HepG2 (cell line): ENCODE measurements around the gene MIF4GD. TPM values are rescaled to one million over a fixed set of nuclear protein-coding genes. Genes with fewer than 3 reads are reported as not detected.

ENCODE experiments used
- ARNT ChIP-seq: fragments of 450-650 bp; IDR thresholded peaks from 2 replicates; pipeline ENCODE4 v1.6.1; 2017
- FOSL2 ChIP-seq: sonication (generic); formaldehyde crosslinking; IDR thresholded peaks from 2 replicates; pipeline ENCODE4 v1.4.0; 2020; ENCODE audit warnings: missing genetic modification reagents
- FOXO1 ChIP-seq: sonication (generic); formaldehyde crosslinking; IDR thresholded peaks from 2 replicates; pipeline ENCODE4 v1.4.0; 2020; ENCODE audit warnings: missing genetic modification reagents
- HOXA9 ChIP-seq: sonication (generic); formaldehyde crosslinking; IDR thresholded peaks from 2 replicates; pipeline ENCODE4 v1.8.1; 2022; ENCODE audit warnings: missing genetic modification reagents, mild to moderate bottlenecking, moderate library complexity, borderline replicate concordance
- IRF1 ChIP-seq: sonication (generic); formaldehyde crosslinking; IDR thresholded peaks from 2 replicates; pipeline ENCODE4 v1.4.0; 2020; ENCODE audit warnings: low read depth, mild to moderate bottlenecking, missing genetic modification reagents
- KLF13 ChIP-seq: sonication (generic); formaldehyde crosslinking; IDR thresholded peaks from 2 replicates; pipeline ENCODE4 v1.4.0; 2020; ENCODE audit warnings: mild to moderate bottlenecking, missing genetic modification reagents
- LCORL ChIP-seq, 2 experiments: fragments of 450-650 bp in 1 of 2; sonication (generic) in 1 of 2; formaldehyde crosslinking in 1 of 2; IDR thresholded peaks; 2 replicates each; pipeline versions ENCODE4 v1.5.0 to v1.6.1; 2017 to 2020; ENCODE audit warnings: antibody characterized with exemption in 1 of 2, missing genetic modification reagents in 1 of 2
- MED13 ChIP-seq: sonication (generic); formaldehyde crosslinking; IDR thresholded peaks from 2 replicates; pipeline ENCODE4 v1.5.0; 2020; ENCODE audit warnings: missing genetic modification reagents
- MTF1 ChIP-seq: sonication (generic); formaldehyde crosslinking; IDR thresholded peaks from 2 replicates; pipeline ENCODE4 v1.5.0; 2020; ENCODE audit warnings: missing genetic modification reagents
- NFE2L2 ChIP-seq: fragments of 150-350 bp; IDR thresholded peaks from 2 replicates; pipeline ENCODE4 v1.6.1; 2014; ENCODE audit warnings: low read length
- NFKBIZ ChIP-seq: IDR thresholded peaks from 2 replicates; pipeline ENCODE4 v1.6.1; 2018; ENCODE audit warnings: missing genetic modification reagents, missing compliant biosample characterization
- NFYC ChIP-seq: IDR thresholded peaks from 2 replicates; pipeline ENCODE4 v1.6.1; 2016; ENCODE audit warnings: missing genetic modification reagents, missing compliant biosample characterization
- RXRB ChIP-seq: IDR thresholded peaks from 2 replicates; pipeline ENCODE4 v1.6.1; 2016; ENCODE audit warnings: borderline replicate concordance, missing genetic modification reagents, missing compliant biosample characterization
- SAFB2 ChIP-seq: sonication (generic); formaldehyde crosslinking; IDR thresholded peaks from 2 replicates; pipeline ENCODE4 v1.5.1; 2020; ENCODE audit warnings: missing genetic modification reagents, low read depth, mild to moderate bottlenecking, borderline replicate concordance
- SALL1 ChIP-seq: sonication (generic); formaldehyde crosslinking; IDR thresholded peaks from 2 replicates; pipeline ENCODE4 v1.8.0; 2022; ENCODE audit warnings: mild to moderate bottlenecking, missing genetic modification reagents
- ZBTB25 ChIP-seq: IDR thresholded peaks from 2 replicates; pipeline ENCODE4 v1.6.1; 2018; ENCODE audit warnings: missing genetic modification reagents
- ZBTB49 ChIP-seq: sonication (generic); formaldehyde crosslinking; IDR thresholded peaks from 2 replicates; pipeline ENCODE4 v1.4.0; 2020; ENCODE audit warnings: missing genetic modification reagents, borderline replicate concordance
- ZFP36 ChIP-seq: fragments of 150-350 bp; IDR thresholded peaks from 2 replicates; pipeline ENCODE4 v1.6.1; 2018; ENCODE audit warnings: borderline replicate concordance, low read length, low read depth; ENCODE audit not compliant: partially characterized antibody
- ZHX1 ChIP-seq: sonication (generic); formaldehyde crosslinking; IDR thresholded peaks from 2 replicates; pipeline ENCODE4 v1.8.1; 2022; ENCODE audit warnings: low read depth, mild to moderate bottlenecking, missing genetic modification reagents
- ZNF224 ChIP-seq: sonication (generic); formaldehyde crosslinking; IDR thresholded peaks from 2 replicates; pipeline ENCODE4 v1.5.0; 2020; ENCODE audit warnings: mild to moderate bottlenecking, missing genetic modification reagents
- ZNF264 ChIP-seq: sonication (generic); formaldehyde crosslinking; IDR thresholded peaks from 2 replicates; pipeline ENCODE4 v1.4.0; 2020; ENCODE audit warnings: missing genetic modification reagents
- ZNF30 ChIP-seq: sonication (generic); formaldehyde crosslinking; IDR thresholded peaks from 2 replicates; pipeline ENCODE4 v1.5.0; 2020; ENCODE audit warnings: mild to moderate bottlenecking, missing genetic modification reagents
- ZNF549 ChIP-seq: sonication (generic); formaldehyde crosslinking; IDR thresholded peaks from 2 replicates; pipeline ENCODE4 v1.5.0; 2020; ENCODE audit warnings: missing genetic modification reagents
- ZSCAN9 ChIP-seq: IDR thresholded peaks from 2 replicates; pipeline ENCODE4 v1.6.1; 2016; ENCODE audit warnings: borderline replicate concordance
- polyA plus RNA-seq, 8 experiments: library from polyadenylated mRNA; depleted of rRNA in 3 of 8; stranded (reverse) in 7 of 8; unstranded in 1 of 8; fragments of >200 nt; fragmentation: Illumina TruSeq in 4 of 8; extraction: Trizol in 4 of 8; gene quantifications; 2 replicates each; pipeline versions ENCODE4 v1.2.1 to v1.2.3, GENCODE V29; 2011 to 2016; ENCODE audit warnings: low read depth in 4 of 8, missing spikeins in 1 of 8, mixed read lengths in 1 of 8; ENCODE audit not compliant: insufficient read depth in 1 of 8
- total RNA-seq, 5 experiments: library from RNA; depleted of rRNA; stranded (reverse); fragments of >200 nt; fragmentation: Illumina TruSeq; extraction: Trizol; gene quantifications; 2 replicates each; pipeline ENCODE4 v1.2.3, GENCODE V29; 2016; ENCODE audit warnings: low read depth in 1 of 5

The MIF4GD gene
- total and polyA plus RNA-seq, 2 of the 13 experiments (the other 11 are each of a cell fraction or from before 2014, with no cell fraction given) = 14.0 to 28.0 TPM

GRCh38 chr17:75308732-75309629 is 38.0 kb upstream of the MIF4GD start (continued):
- TF ChIP-seq FOXO1 (CRISPR knock-in tag) (peak; percentile 18; the same call in 1 of the 2 replicates), ZNF264 (CRISPR knock-in tag) (no peak), ZBTB25 (CRISPR knock-in tag) (peak; percentile 63; the same call in 1 of the 2 replicates), NFE2L2 (no peak), ARNT (no peak), ZHX1 (CRISPR knock-in tag) (peak; percentile 88), SALL1 (peak; percentile 86), KLF13 (CRISPR knock-in tag) (no peak), MED13 (CRISPR knock-in tag) (no peak), ZSCAN9 (CRISPR knock-in tag) (peak; percentile 91), LCORL (IDR thresholded peaks at IDR 0.05) (peak; percentile 80; the same call in 1 of the 2 replicates), LCORL (CRISPR knock-in tag; IDR thresholded peaks at IDR 0.05) (peak; percentile 95), NFKBIZ (CRISPR knock-in tag) (peak; percentile 59; the same call in 1 of the 2 replicates), ZFP36 (no peak), NFYC (CRISPR knock-in tag) (no peak), ZNF30 (no peak), ZNF549 (no peak), IRF1 (CRISPR knock-in tag) (peak; percentile 74; the same call in 1 of the 2 replicates), SAFB2 (peak; percentile 45; the same call in 1 of the 2 replicates), MTF1 (CRISPR knock-in tag) (no peak), RXRB (CRISPR knock-in tag) (peak; percentile 95), ZNF224 (CRISPR knock-in tag) (0 out of 2 replicates have a peak, but pooled peaks have one; percentile 66), FOSL2 (CRISPR knock-in tag) (no peak), ZBTB49 (no peak), HOXA9 (CRISPR knock-in tag) (no peak)
